IPS-18c (cell line): ENCODE measurements around the gene EFCAB11.
"Not testable (repeated sequence)": the region's sequence is repeated elsewhere in the genome, so short reads cannot be mapped to it uniquely, and the experiment has no call there.

Source experiments
- H3K4me3 ChIP-seq: 2 replicates; pipeline ENCODE4 v1.7.0; 2013; ENCODE audit warnings: low read depth, mild to moderate bottlenecking, low read length, moderate library complexity; ENCODE audit not compliant: insufficient read depth
- H3K9me3 ChIP-seq: one replicate; pipeline ENCODE4 v1.6.1; 2013; ENCODE audit warnings: mild to moderate bottlenecking, low read length, moderate library complexity; ENCODE audit not compliant: control insufficient read depth, insufficient read depth

EFCAB11 gene

GRCh38 chr14:89899917-89900663, 54.4 kb downstream of the EFCAB11 start:
- no peaks in the 10 kb centered on the region for H3K9me3 ChIP-seq
- H3K4me3 ChIP-seq, result no peak overlapping the region

GRCh38 chr14:89899291-89899690, 55.2 kb downstream of the EFCAB11 start:
- no peak overlapping the region for H3K4me3 ChIP-seq
- no peaks in the 10 kb centered on the region for H3K9me3 ChIP-seq

GRCh38 chr14:89893388-89893787, 61.1 kb downstream of the EFCAB11 start:
- H3K4me3 ChIP-seq, H3K9me3 ChIP-seq: not testable (repeated sequence)

- H3K4me3 ChIP-seq, result no peak overlapping the region
Observed at GRCh38 chr14:89892953-89893352, 61.6 kb downstream of the EFCAB11 start.

DNA sequence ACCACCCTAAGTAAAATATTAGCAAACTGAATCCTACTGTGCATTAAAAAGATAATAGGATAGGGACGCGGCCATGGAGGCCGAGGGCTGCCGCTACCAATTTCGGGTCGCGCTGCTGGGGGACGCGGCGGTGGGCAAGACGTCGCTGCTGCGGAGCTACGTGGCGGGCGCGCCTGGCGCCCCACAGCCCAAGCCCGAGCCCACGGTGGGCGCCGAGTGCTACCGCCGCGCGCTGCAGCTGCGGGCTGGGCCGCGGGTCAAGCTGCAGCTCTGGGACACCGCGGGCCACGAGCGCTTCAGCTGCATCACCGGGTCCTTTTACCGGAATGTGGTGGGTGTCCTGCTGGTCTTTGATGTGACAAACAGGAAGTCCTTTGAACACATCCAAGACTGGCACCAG, 62.8 kb downstream of the EFCAB11 start:
- not testable (repeated sequence) for H3K4me3 ChIP-seq, H3K9me3 ChIP-seq

More at GRCh38 chr14:89892953-89893352, 61.6 kb downstream of the EFCAB11 start:
- H3K9me3 ChIP-seq, result no peaks in the 10 kb centered on the region

DNA sequence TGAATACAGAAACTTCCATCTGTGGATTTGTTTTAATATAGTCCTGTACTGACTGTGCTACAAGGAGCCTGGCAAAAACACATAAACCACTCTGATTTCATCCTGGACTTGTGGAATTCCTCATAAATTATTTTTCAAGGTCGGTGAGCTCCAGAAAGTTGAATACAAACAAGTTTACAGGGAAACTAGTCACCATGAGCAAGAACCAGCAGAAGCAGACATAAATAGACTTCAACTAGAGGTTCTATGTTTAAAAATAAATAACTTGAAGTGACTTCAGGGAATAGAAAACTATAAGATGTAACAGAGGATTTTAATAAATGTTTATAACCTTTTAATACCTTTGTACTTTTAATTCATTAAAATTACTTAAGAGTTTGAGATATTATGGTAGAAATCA, 63.5 kb downstream of the EFCAB11 start:
- Histone ChIP-seq H3K4me3 (no peak overlapping the region), H3K9me3 (no peaks in the 10 kb centered on the region)

GRCh38 chr14:89890589-89890988, 63.9 kb downstream of the EFCAB11 start:
- H3K4me3 ChIP-seq, result no peak overlapping the region
- no peaks in the 10 kb centered on the region for H3K9me3 ChIP-seq

DNA sequence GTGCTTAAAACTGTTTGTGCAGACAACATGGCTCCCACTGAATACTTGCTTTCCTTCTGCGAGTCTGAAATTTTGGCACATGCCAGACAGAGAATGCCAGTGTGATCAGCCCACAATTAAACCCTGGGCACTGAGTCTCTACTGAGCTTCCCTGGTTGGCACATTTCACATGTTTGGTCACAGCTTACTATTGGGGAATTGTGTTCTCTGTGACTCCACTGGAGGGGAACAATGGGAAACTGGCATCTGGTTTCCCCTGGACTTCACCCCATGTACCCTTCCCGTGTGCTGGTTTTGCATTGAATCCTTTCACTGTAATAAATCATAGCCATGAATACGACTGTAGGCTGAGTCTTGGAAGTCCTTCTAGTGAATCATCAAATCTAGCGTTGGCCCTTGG, 64.9 kb downstream of the EFCAB11 start:
- Histone ChIP-seq H3K4me3 (no peak overlapping the region), H3K9me3 (no peaks in the 10 kb centered on the region)

DNA sequence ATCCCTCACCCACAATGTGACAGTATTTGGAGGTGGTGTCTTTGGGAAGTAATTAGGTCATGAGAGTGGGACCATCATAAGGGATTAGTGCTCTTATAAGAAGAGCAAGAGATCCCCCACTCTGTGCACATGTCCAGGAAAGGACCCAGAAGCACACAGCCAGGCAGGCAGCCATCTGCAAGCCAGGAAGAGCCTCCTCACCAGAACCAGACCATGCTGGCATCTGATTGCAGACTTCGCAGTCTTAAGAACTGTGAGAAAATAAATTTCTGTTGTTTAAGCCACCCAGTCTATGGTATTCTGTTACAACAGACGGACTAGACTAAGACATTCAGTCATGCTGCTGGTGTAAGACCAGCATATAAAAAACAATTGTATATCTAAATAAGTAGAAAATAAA, 69.8 kb downstream of the EFCAB11 start:
- H3K9me3 ChIP-seq, result no peaks in the 10 kb centered on the region
- no peak overlapping the region for H3K4me3 ChIP-seq

DNA sequence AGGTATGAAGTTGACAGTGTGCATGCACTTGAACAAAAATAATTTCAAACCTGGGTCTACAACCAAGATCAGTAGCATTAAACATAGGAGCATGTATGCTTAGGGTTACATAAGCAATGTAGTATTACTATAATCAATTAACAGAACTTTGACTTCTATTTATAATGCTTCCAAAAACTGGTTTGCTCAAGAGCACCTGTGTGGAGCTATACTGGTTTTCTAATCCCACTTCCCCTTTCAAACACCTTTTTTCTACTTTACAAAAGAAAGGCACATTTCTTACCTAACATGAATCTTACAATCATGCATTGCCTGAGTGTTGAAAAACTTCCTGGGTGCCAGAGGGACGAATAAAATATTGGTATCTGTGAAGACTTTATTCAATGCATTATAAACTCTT, 72.7 kb downstream of the EFCAB11 start:
- H3K9me3 ChIP-seq, result no peaks in the 10 kb centered on the region
- no peak overlapping the region for H3K4me3 ChIP-seq

- H3K4me3 ChIP-seq, result not testable (repeated sequence)
Observed at GRCh38 chr14:89874091-89874490, 80.4 kb downstream of the EFCAB11 start.

DNA sequence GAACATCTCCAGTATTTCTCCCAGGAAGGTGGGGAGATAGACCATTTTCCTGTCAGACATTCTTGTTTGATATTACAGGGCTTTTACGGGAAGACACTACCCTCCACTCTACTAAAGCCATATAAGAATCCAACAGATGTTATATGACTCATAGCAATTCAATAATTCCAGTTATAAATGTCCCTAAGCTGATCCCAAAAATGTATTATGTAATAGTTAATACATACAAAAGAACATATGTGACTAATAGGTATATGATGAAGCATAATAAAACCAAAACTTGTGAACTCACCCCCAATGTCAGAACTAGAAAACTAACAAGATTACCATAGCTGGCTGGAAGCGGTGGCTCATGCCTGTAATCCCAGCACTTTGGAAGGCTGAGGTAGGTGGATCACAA, 84.2 kb downstream of the EFCAB11 start:
- H3K4me3 ChIP-seq, result no peak overlapping the region
- H3K9me3 ChIP-seq, result peaks cover 4% of the 10 kb centered on the region

More at GRCh38 chr14:89874091-89874490, 80.4 kb downstream of the EFCAB11 start:
- not testable (repeated sequence) for H3K9me3 ChIP-seq

DNA sequence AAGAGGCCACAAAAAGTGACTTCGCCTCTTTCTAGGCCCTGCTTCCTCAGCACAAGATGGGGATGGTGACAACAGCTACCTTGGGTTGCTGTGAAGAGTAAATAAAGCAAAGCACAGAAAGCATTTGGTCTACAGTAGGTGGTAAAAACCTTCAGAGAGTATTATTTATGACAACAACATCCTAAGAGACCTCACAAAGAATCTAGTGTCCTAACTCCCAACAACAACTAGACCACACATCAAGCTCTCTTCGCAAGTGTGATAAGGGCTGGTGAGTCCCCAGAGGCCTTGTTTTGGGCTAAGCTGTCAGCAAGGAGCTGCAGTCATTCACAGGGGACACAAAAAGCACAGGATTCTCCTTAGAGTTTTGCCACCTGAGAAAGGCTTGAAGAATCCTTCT, 84.9 kb downstream of the EFCAB11 start:
- Histone ChIP-seq H3K9me3 (peaks cover 4% of the 10 kb centered on the region), H3K4me3 (no peak overlapping the region)

DNA sequence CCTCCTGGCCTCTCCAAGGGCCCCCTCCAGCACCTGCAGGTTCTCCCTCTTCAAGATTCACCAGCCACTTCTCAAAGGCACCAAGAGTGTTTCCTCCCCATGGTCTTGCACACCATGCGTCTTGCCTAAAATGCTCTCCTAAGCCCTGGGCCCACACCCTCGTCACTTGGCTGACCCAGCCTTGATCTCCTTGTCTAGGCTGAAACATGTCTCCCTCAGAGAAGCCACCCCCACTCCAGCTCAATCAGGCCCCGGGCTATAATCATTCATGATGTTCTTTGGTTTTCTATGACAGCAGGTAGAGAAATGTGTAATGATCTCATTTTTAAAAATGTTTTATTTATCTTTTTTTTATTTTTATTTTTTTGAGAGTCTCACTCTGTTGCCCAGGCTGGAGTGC, 88.1 kb downstream of the EFCAB11 start:
- no peak overlapping the region for H3K4me3 ChIP-seq

GRCh38 chr14:89865153-89865552, 89.4 kb downstream of the EFCAB11 start:
- no peaks in the 10 kb centered on the region for H3K9me3 ChIP-seq
- H3K4me3 ChIP-seq, result no peak overlapping the region

More for the DNA sequence above, 88.1 kb downstream of the EFCAB11 start:
- no peaks in the 10 kb centered on the region for H3K9me3 ChIP-seq

DNA sequence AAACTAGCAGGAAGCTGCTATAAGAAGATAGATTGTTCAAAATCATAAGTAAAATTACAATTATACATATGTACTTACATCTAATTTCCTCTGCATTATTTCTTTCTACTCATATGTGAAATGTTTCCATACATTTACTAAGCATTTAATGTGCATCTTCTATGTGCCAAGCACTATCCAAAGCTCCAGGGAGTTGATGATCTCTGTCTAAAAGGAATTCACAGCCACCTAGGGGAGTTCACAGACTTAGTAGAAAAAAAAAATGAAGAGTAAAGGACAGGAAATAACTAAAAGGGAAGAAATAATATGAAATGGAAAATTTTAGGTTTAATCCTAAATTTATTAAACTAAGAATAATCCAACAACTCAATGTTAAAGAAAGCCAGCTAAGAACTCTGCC, 91.7 kb downstream of the EFCAB11 start:
- Histone ChIP-seq H3K4me3 (no peak overlapping the region), H3K9me3 (no peaks in the 10 kb centered on the region)

GRCh38 chr14:89861630-89862029, 92.9 kb downstream of the EFCAB11 start:
- H3K9me3 ChIP-seq, result no peaks in the 10 kb centered on the region
- no peak overlapping the region for H3K4me3 ChIP-seq

DNA sequence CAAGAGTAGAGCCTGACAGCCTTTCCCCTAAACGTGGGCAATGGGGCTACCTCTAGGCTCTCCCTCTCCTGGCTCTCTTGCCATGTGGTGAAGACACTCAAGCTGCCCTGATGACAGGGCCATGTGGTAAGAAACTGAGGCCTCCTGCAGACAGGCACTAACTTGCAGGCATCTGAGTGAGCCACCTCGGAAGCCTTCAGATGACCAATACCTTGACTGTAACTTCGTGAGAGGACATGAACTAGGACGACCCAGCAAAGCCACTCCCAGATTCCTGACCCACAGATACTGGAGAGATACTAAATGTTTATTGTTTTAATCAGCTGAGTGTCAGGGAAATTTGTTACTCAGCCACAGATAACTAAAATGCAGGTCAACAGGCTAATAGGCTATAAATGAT, 96.4 kb downstream of the EFCAB11 start:
- no peaks in the 10 kb centered on the region for H3K9me3 ChIP-seq
- no peak overlapping the region for H3K4me3 ChIP-seq

DNA sequence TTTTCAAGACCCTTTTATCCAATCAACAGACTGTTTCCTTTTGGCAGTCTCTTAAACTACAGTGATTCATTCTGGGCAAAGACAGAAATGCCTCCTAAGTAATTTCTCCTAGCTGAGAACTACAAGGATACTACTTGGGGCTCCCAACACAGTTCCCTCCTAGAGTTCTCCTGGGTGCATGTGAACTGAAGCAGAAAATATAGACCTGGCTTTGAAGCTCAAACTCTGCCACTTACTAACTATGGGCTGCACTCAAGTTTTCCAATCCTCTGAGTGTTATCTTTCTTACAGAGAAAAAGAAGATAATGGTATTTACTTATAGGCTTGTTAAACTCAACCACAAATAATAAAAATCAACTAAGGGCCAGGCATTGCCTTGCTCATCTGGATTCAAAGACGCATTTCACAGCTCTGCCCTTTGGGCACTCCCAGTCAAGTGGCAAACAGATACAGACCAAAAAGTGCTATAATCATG, 97.6 kb downstream of the EFCAB11 start:
- H3K9me3 ChIP-seq, result no peaks in the 10 kb centered on the region
- H3K4me3 ChIP-seq, result no peak overlapping the region
